SK-N-MC (cell line): Measurements from ENCODE around the gene ATXN1.

ENCODE experiments used
- EZH2 ChIP-seq: fragments of 200-600 bp; sonication (generic); IDR thresholded peaks from one replicate; pipeline ENCODE4 v1.6.1; 2017; ENCODE audit warnings: antibody characterized with exemption
- POLR2AphosphoS5 ChIP-seq: IDR thresholded peaks from 2 replicates; pipeline ENCODE4 v1.6.1; 2012; ENCODE audit warnings: mild to moderate bottlenecking, low read depth, low read length, borderline replicate concordance

- TF ChIP-seq POLR2AphosphoS5 (no peak), EZH2 (no peak)
Observed at GRCh38 chr6:16333580-16333979, 427.7 kb downstream of the ATXN1 start.
